Thoracic aorta (tissue), 2 donors: ENCODE measurements around the gene TUBB1. TPM values are rescaled to one million over a fixed set of nuclear protein-coding genes. Genes with fewer than 3 reads are reported as not detected.

Experiments
- ATAC-seq: fragments of 150-250 bp; one replicate; pipeline ENCODE4 v1.8.0; 2017; ENCODE audit warnings: low read depth; ENCODE audit not compliant: insufficient number of reproducible peaks, low FRiP score
- DNase-seq: peaks from one replicate; pipeline ENCODE4 v3.0.0-alpha.2; 2020; ENCODE audit warnings: low spot score
- H3K27ac ChIP-seq, 2 donors: fragments of 200-600 bp; sonication (generic); 1 replicate in 1 of 2; 2 replicates in 1 of 2; pipeline ENCODE4 v1.5.1; 2016; ENCODE audit warnings: mild to moderate bottlenecking in 2 of 2, moderate library complexity in 2 of 2
- H3K27me3 ChIP-seq: fragments of 200-600 bp; sonication (generic); replicated peaks from 2 replicates; pipeline ENCODE4 v1.6.0; 2016; ENCODE audit warnings: mild to moderate bottlenecking; ENCODE audit not compliant: insufficient read depth
- H3K36me3 ChIP-seq: fragments of 200-600 bp; sonication (generic); one replicate; pipeline ENCODE4 v1.5.1; 2016
- H3K4me1 ChIP-seq, 2 donors: fragments of 200-600 bp; sonication (generic); 1 replicate in 1 of 2; 2 replicates in 1 of 2; pipeline versions ENCODE4 v1.5.1 to v1.6.0; 2016; ENCODE audit warnings: low read depth in 2 of 2, mild to moderate bottlenecking in 1 of 2; ENCODE audit not compliant: control insufficient read depth in 1 of 2
- H3K4me3 ChIP-seq: fragments of 200-600 bp; sonication (generic); 2 replicates; pipeline ENCODE4 v1.5.1; 2016; ENCODE audit warnings: mild to moderate bottlenecking
- H3K9me3 ChIP-seq: fragments of 200-600 bp; sonication (generic); 2 replicates; pipeline ENCODE4 v1.5.1; 2016
- CTCF ChIP-seq: fragments of 200-600 bp; sonication (generic); IDR thresholded peaks from one replicate; pipeline ENCODE4 v1.5.1; 2019; ENCODE audit warnings: antibody characterized with exemption
- total RNA-seq, 2 donors: library from RNA; depleted of rRNA; stranded (reverse); fragments of >200 nt; gene quantifications; one replicate each; pipeline versions ENCODE4 v1.1.0 to v1.2.3, GENCODE V29; 2016

TUBB1 gene
- total RNA-seq: under 1 TPM in 1 of 2 donors, not detected in 1; 0.54 TPM

GRCh38 chr20:59019217-59019616 is at the start of gene TUBB1:
Gene TUBB1 (plus strand): TSS chr20:59019429. CDS start chr20:59019523, 94 bp downstream.
- TF ChIP-seq CTCF: no peak
- DNase-seq: no peak
- no peak for ATAC-seq

GRCh38 chr20:58969439-58969838 is 49.8 kb upstream of the TUBB1 start:
- Histone ChIP-seq H3K27ac (no peak overlapping the region), H3K27me3 (no peaks in the 10 kb centered on the region), H3K4me1 (no peaks in the 10 kb centered on the region), H3K36me3 (no peaks in the 10 kb centered on the region), H3K4me3 (no peak overlapping the region), H3K9me3 (no peaks in the 10 kb centered on the region)
- DNase-seq (no peak), ATAC-seq (no peak)
- TF ChIP-seq CTCF: no peak

More at GRCh38 chr20:59019217-59019616, at the start of gene TUBB1:
- H3K27ac ChIP-seq: no peak within 1 kb of the TSS
- no peaks in the 10 kb centered on the region for H3K27me3 ChIP-seq
- H3K4me1 ChIP-seq: peaks cover 0 to 11% of the 10 kb centered on the region in 2 donors
- H3K36me3 ChIP-seq: peaks cover 10% of the 10 kb centered on the region
- no peaks in the 10 kb centered on the region for H3K9me3 ChIP-seq
- H3K4me3 ChIP-seq: no peak within 1 kb of the TSS

- H3K27ac ChIP-seq: no peak overlapping the region
- no peak for TF ChIP-seq CTCF
- ATAC-seq (no peak), DNase-seq (no peak)
- H3K4me3 ChIP-seq: no peak overlapping the region
- H3K9me3 ChIP-seq: no peaks in the 10 kb centered on the region
- no peaks in the 10 kb centered on the region for H3K27me3 ChIP-seq
- H3K4me1 ChIP-seq: no peaks in the 10 kb centered on the region
- H3K36me3 ChIP-seq: no peaks in the 10 kb centered on the region
Measured at GRCh38 chr20:58970146-58970545, 49.1 kb upstream of the TUBB1 start.

GRCh38 chr20:58971429-58971828 is 47.8 kb upstream of the TUBB1 start:
- Histone ChIP-seq H3K4me3 (no peak overlapping the region), H3K36me3 (no peaks in the 10 kb centered on the region), H3K9me3 (peaks cover 3% of the 10 kb centered on the region), H3K27ac (no peak overlapping the region), H3K4me1 (no peaks in the 10 kb centered on the region), H3K27me3 (no peaks in the 10 kb centered on the region)
- ATAC-seq: no peak
- no peak for TF ChIP-seq CTCF
- no peak for DNase-seq

GRCh38 chr20:58973179-58973578 is 46.0 kb upstream of the TUBB1 start:
- ATAC-seq (no peak), DNase-seq (no peak)
- Histone ChIP-seq H3K9me3 (peaks cover 3% of the 10 kb centered on the region), H3K4me1 (no peaks in the 10 kb centered on the region), H3K27me3 (no peaks in the 10 kb centered on the region), H3K36me3 (no peaks in the 10 kb centered on the region), H3K4me3 (no peak overlapping the region), H3K27ac (no peak overlapping the region)
- no peak for TF ChIP-seq CTCF
